K562 (cell line): ENCODE measurements around the gene HCAR2. TPM values are rescaled to one million over a fixed set of nuclear protein-coding genes. Genes with fewer than 3 reads are reported as not detected.
"Not testable (repeated sequence)": the region's sequence is repeated elsewhere in the genome, so short reads cannot be mapped to it uniquely, and the experiment has no call there.

ENCODE experiments used
- ATAC-seq: fragments of 200-7000 bp; cut with Tn5 transposase; 3 replicates; pipeline ENCODE4 v1.9.1; 2020; ENCODE audit warnings: moderate library complexity
- BruUV-seq: library from RNA; stranded (reverse); fragments of 400-500 nt; replicated peaks from 2 replicates; lab custom pipeline; 2021; lab: Mats Ljungman, UMichigan
- CTCF ChIA-PET: fragments of 300-600 bp; formaldehyde crosslinking; extraction: SDS; loops from one replicate; lab custom pipeline; 2021; ENCODE audit warnings: low intra/inter-chr PET ratio; lab: Yijun Ruan, JAX
- POLR2A ChIA-PET: fragments of 300-600, 350-650 bp; sonication (Branson Sonifier 250); formaldehyde crosslinking; extraction: SDS; loops from one replicate; lab custom pipeline; 2021; ENCODE audit warnings: antibody characterized with exemption, inconsistent platforms; lab: Yijun Ruan, JAX
- DNase-seq, 4 experiments: peaks; one replicate each; pipeline versions ENCODE4 v3.0.0 to v3.0.0-alpha.2; 2011 to 2018; ENCODE audit warnings: low spot score in 3 of 4, mixed read lengths in 3 of 4; ENCODE audit errors: extremely low read depth in 1 of 4
- FAIRE-seq: peaks from 2 replicates; lab custom pipeline; 2011; peaks lifted over from hg19 to GRCh38; lab: Jason Lieb, UNC
- H2AFZ ChIP-seq: 2 replicates; pipeline ENCODE4 v1.6.0; 2011; ENCODE audit warnings: low read depth, low read length, control low read depth, inconsistent platforms
- H3K27ac ChIP-seq: fragments of 200-600 bp; 3 replicates; pipeline ENCODE4 v1.8.0; 2011; ENCODE audit warnings: low read depth, mild to moderate bottlenecking, control low read depth, inconsistent platforms, low read length, moderate library complexity, mixed read lengths; ENCODE audit errors: extremely low read depth
- H3K27me3 ChIP-seq, 2 experiments: fragments of 300-600 bp in 1 of 2; 2 replicates in 1 of 2; 3 replicates in 1 of 2; pipeline versions ENCODE4 v1.6.0 to v1.8.0; 2011; ENCODE audit warnings: inconsistent platforms in 2 of 2, low read length in 2 of 2, mild to moderate bottlenecking in 1 of 2, mixed read lengths in 1 of 2, moderate library complexity in 1 of 2; ENCODE audit not compliant: control insufficient read depth in 2 of 2, insufficient read depth in 2 of 2
- H3K36me3 ChIP-seq: fragments of 300-600 bp; 3 replicates; pipeline ENCODE4 v1.8.0; 2011; ENCODE audit warnings: mild to moderate bottlenecking, low read length, inconsistent platforms; ENCODE audit not compliant: control insufficient read depth, insufficient read depth
- H3K4me1 ChIP-seq, 2 experiments: fragments of 200-600 bp in 1 of 2; replicated peaks in 1 of 2; 2 replicates in 1 of 2; 3 replicates in 1 of 2; pipeline versions ENCODE4 v1.5.1 to v1.8.0; 2011; ENCODE audit warnings: inconsistent platforms in 2 of 2, low read length in 2 of 2, mild to moderate bottlenecking in 1 of 2, mixed read lengths in 1 of 2, moderate library complexity in 1 of 2; ENCODE audit not compliant: control insufficient read depth in 2 of 2, insufficient read depth in 2 of 2
- H3K4me2 ChIP-seq: 2 replicates; pipeline ENCODE4 v1.6.1; 2011; ENCODE audit warnings: low read length, control low read depth, inconsistent platforms, mixed read lengths; ENCODE audit not compliant: insufficient read depth
- H3K4me3 ChIP-seq: fragments of 200-600 bp; sonication (generic), shearing (Covaris generic); 2 replicates; pipeline ENCODE4 v1.5.1; 2016; ENCODE audit warnings: control low read depth, inconsistent platforms
- H3K79me2 ChIP-seq: fragments of 200-600 bp; 3 replicates; pipeline ENCODE4 v1.8.0; 2011; ENCODE audit warnings: low read length, inconsistent platforms; ENCODE audit not compliant: control insufficient read depth, insufficient read depth
- H3K9ac ChIP-seq, 2 experiments: 2 replicates each; pipeline versions ENCODE4 v1.6.0 to v1.6.1; 2011; ENCODE audit warnings: low read depth in 2 of 2, low read length in 2 of 2, control low read depth in 1 of 2, inconsistent platforms in 1 of 2, mild to moderate bottlenecking in 1 of 2, mixed read lengths in 1 of 2; ENCODE audit not compliant: insufficient read depth in 1 of 2
- H3K9me1 ChIP-seq: one replicate; pipeline ENCODE4 v1.6.0; 2011; ENCODE audit warnings: inconsistent platforms, mild to moderate bottlenecking, low read length, moderate library complexity; ENCODE audit not compliant: control insufficient read depth, insufficient read depth
- H3K9me3 ChIP-seq: replicated peaks from 2 replicates; pipeline ENCODE4 v1.5.1; 2011; ENCODE audit warnings: low read depth, low read length, inconsistent platforms; ENCODE audit not compliant: control insufficient read depth, insufficient read depth
- H4K20me1 ChIP-seq: replicated peaks from 2 replicates; pipeline ENCODE4 v1.6.1; 2011; ENCODE audit warnings: low read length, inconsistent platforms, mixed read lengths; ENCODE audit not compliant: control insufficient read depth, insufficient read depth
- HSF4 ChIP-seq: fragments of 250-450 bp; sonication (Bioruptor Pico); IDR thresholded peaks from 2 replicates; pipeline ENCODE4 v2.1.2; 2022; ENCODE audit warnings: mild to moderate bottlenecking, moderate library complexity, borderline replicate concordance
- TRIM28 ChIP-seq: fragments of 450-650 bp; IDR thresholded peaks from 2 replicates; pipeline ENCODE4 v1.6.1; 2017
- YBX1 ChIP-seq: fragments of 450-650 bp; IDR thresholded peaks from 2 replicates; pipeline ENCODE4 v1.7.1; 2016; ENCODE audit warnings: mild to moderate bottlenecking
- ZHX1 ChIP-seq: fragments of 150-350 bp; conservative IDR thresholded peaks from 2 replicates; pipeline ENCODE4 v1.6.1; 2014; ENCODE audit warnings: low read length
- WGBS: fragments of 100-300 bp; shearing (Covaris generic); methylation state at CpG from one replicate; pipeline ENCODE4 v1.1.6; 2016; ENCODE audit warnings: low coverage, mixed read lengths; ENCODE audit not compliant: insufficient coverage; ENCODE audit errors: missing lambda C conversion rate; 5-methylcytosine and 5-hydroxymethylcytosine counted together
- in situ Hi-C: fragments of 300-500 bp; cut with MboI; formaldehyde crosslinking; loops from 4 replicates; pipeline ENCODE4 v1.15.0; 2018; ENCODE audit warnings: inconsistent platforms, mixed read lengths
- intact Hi-C: fragments of 100-400 bp; cut with micrococcal nuclease; formaldehyde crosslinking; loops from 2 replicates; pipeline ENCODE4 v1.14.2; 2022
- polyA plus RNA-seq, 8 experiments: library from polyadenylated mRNA; depleted of rRNA in 4 of 8; stranded (reverse) in 5 of 8; unstranded in 3 of 8; fragments of >200 nt; fragmentation: Nextera tagmentation in 2 of 8; fragmentation: Illumina TruSeq in 1 of 8; extraction: Ambion mirVana in 2 of 8; extraction: Trizol in 1 of 8; gene quantifications; 2 replicates each; pipeline versions ENCODE4 v1.2.1 to v1.2.3, GENCODE V29; 2011 to 2014; ENCODE audit warnings: inconsistent platforms in 1 of 8, missing spikeins in 1 of 8
- total RNA-seq, 7 experiments: library from RNA; depleted of rRNA in 6 of 7; stranded (reverse); fragments of >200 nt in 6 of 7; fragmentation: Illumina TruSeq in 2 of 7; extraction: Trizol in 2 of 7; gene quantifications; 2 replicates each; pipeline versions ENCODE4 v1.2.1 to v1.2.3, GENCODE V29; 2011 to 2021; ENCODE audit warnings: low replicate concordance in 1 of 7

The HCAR2 gene
- total and polyA plus RNA-seq, 9 of the 15 experiments (the other 6 are each of a cell fraction or from before 2014, with no cell fraction given), result not detected

- TF ChIP-seq ZHX1 (no peak), YBX1 (no peak), HSF4 (CRISPR knock-in tag) (no peak), TRIM28 (no peak)
Measured at GRCh38 chr12:122721057-122721545, 17.9 kb upstream of the HCAR2 start (continued).

DNA sequence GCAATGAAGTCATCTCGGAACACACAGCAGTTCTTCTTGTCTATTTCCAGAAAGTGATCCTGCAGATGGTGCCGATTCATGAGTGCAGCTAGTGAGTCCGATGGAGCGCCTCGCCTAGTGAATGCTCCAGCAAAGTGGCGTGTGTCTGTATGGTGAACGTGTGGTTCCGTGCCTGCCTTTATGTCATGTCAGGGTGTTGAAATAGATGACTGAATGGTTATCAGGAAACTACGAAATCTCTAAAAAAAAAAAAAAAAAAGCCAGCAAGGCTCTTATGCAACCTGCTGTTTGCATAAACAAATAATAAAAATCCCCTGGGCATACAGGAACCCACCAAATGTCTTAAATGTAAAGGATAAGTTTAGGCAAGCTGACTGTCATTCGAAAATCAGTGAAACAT lies 13.5 kb upstream of the HCAR2 start, which contains the start of gene HCAR3:
Gene HCAR3 (minus strand): TSS at position 154 of the 400 bp plus-strand sequence. CDS start 74 bp downstream, at position 80.
- H3K27ac ChIP-seq, H3K36me3 ChIP-seq, FAIRE-seq, H3K27me3 ChIP-seq, CTCF ChIA-PET, H3K9me1 ChIP-seq, H3K4me3 ChIP-seq, POLR2A ChIA-PET, H3K9me3 ChIP-seq, intact Hi-C loops, DNase-seq, H4K20me1 ChIP-seq, H3K79me2 ChIP-seq, H3K9ac ChIP-seq, H3K4me1 ChIP-seq, H3K4me2 ChIP-seq, H2AFZ ChIP-seq, in situ Hi-C loops, BruUV-seq, ATAC-seq: not testable (repeated sequence)
- WGBS, result 8% methylated on average over 9 of the region's 10 CpGs

DNA sequence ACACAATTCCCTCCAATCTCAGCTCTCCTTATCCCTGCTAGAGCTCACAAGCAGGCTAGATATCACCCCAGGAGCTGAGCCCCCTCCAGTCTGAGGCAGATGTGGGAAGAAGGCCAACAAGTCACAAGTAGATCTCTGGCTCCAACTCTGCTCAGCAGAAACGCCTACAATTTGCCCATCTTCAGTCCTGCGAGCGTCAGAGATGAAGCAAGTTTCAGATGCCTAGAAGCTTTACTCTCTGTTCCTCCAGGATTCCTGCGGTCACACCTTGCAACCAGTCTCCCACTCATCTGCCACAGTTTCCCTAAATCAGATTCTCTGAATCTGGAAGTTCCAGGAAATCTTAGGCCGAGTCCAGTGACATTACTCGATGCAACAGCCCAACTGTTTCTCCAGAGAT lies 12.1 kb upstream of the HCAR2 start:
- FAIRE-seq, CTCF ChIA-PET, POLR2A ChIA-PET: not testable (repeated sequence)

More for the DNA sequence above, 12.1 kb upstream of the HCAR2 start:
- H3K9me1 ChIP-seq, BruUV-seq, H2AFZ ChIP-seq, H3K79me2 ChIP-seq, DNase-seq, H3K27me3 ChIP-seq, H3K36me3 ChIP-seq, H4K20me1 ChIP-seq, in situ Hi-C loops, H3K9me3 ChIP-seq, ATAC-seq, H3K4me3 ChIP-seq, intact Hi-C loops, H3K4me1 ChIP-seq, H3K4me2 ChIP-seq, H3K27ac ChIP-seq, H3K9ac ChIP-seq: not testable (repeated sequence)
- WGBS, result 3% methylated on average over 6 of the region's 6 CpGs
